Lower lobe of right lung (tissue), 2 donors: ENCODE data around the gene SRC. TPM values are rescaled to one million over a fixed set of nuclear protein-coding genes. Genes with fewer than 3 reads are reported as not detected.
A peak's percentile ranks its signal among the peaks of the same experiment; 100 is the strongest.

Experiments used
- ATAC-seq, 2 donors: fragments of 200-7000 bp; cut with Tn5 transposase; one replicate each; pipeline ENCODE4 v1.9.1; 2020 to 2022; ENCODE audit warnings: mild to moderate bottlenecking in 2 of 2, moderate library complexity in 2 of 2
- DNase-seq: peaks from one replicate; pipeline ENCODE4 v3.0.0-alpha.2; 2020
- H3K27ac ChIP-seq: fragments of 200-600 bp; one replicate; pipeline ENCODE4 v1.8.0; 2022
- H3K27me3 ChIP-seq: fragments of 200-600 bp; one replicate; pipeline ENCODE4 v1.8.0; 2022; ENCODE audit warnings: low read depth
- H3K36me3 ChIP-seq: fragments of 200-600 bp; one replicate; pipeline ENCODE4 v1.8.0; 2022; ENCODE audit warnings: mild to moderate bottlenecking
- H3K4me1 ChIP-seq: fragments of 200-600 bp; one replicate; pipeline ENCODE4 v1.8.0; 2022
- H3K4me3 ChIP-seq: fragments of 200-600 bp; one replicate; pipeline ENCODE4 v1.8.0; 2022; ENCODE audit warnings: mild to moderate bottlenecking
- H3K9me3 ChIP-seq: fragments of 200-600 bp; one replicate; pipeline ENCODE4 v1.8.0; 2022
- CTCF ChIP-seq: fragments of 200-600 bp; IDR thresholded peaks from one replicate; pipeline ENCODE4 v1.8.0; 2022; ENCODE audit warnings: antibody characterized with exemption, mild to moderate bottlenecking
- intact Hi-C: fragments of 100-400 bp; cut with DNase I; formaldehyde crosslinking; loops from one replicate; pipeline ENCODE4 v1.11.0; 2022
- total RNA-seq: library from RNA; stranded (reverse); fragmentation: NEBNext Ultra II Directional; extraction: Animal tissue kit (Norgen Biotek cat#: 25700); gene quantifications from one replicate; pipeline ENCODE4 v1.2.1, GENCODE V29; 2021
- donor health status: DM: no; HTN: yes; CAD: no; lungs with severe emphysema.

SRC gene
- total RNA-seq, 1 donor from 2014 or later: 72.7 TPM

GRCh38 chr20:37299718-37300528 lies 46.0 kb upstream of the SRC start:
- H3K4me1 ChIP-seq: peaks cover 26% of the 10 kb centered on the region
- intact Hi-C loops: no loop called here
- no peaks in the 10 kb centered on the region for H3K9me3 ChIP-seq
- peaks cover 51% of the 10 kb centered on the region for H3K36me3 ChIP-seq
- H3K27me3 ChIP-seq: no peaks in the 10 kb centered on the region
- H3K27ac ChIP-seq: no peak overlapping the region
- no peak for DNase-seq
- no peak for TF ChIP-seq CTCF
- no peak for ATAC-seq
- no peak overlapping the region for H3K4me3 ChIP-seq

- Histone ChIP-seq H3K4me1 (peaks cover 14% of the 10 kb centered on the region), H3K4me3 (no peak overlapping the region), H3K9me3 (no peaks in the 10 kb centered on the region), H3K27me3 (no peaks in the 10 kb centered on the region), H3K36me3 (peaks cover 55% of the 10 kb centered on the region), H3K27ac (no peak overlapping the region)
- no peak for TF ChIP-seq CTCF
- no peak for ATAC-seq
- intact Hi-C loops: no loop called here
- DNase-seq: no peak
Observed at GRCh38 chr20:37301120-37301519, 44.8 kb upstream of the SRC start.

GRCh38 chr20:37301558-37301957 lies 44.4 kb upstream of the SRC start:
- ATAC-seq (peak in 1 of 2 donors; percentile 13), DNase-seq (no peak)
- no peaks in the 10 kb centered on the region for H3K9me3 ChIP-seq
- H3K4me1 ChIP-seq: peaks cover 10% of the 10 kb centered on the region
- H3K27ac ChIP-seq: no peak overlapping the region
- no peak for TF ChIP-seq CTCF
- intact Hi-C loops: no loop called here
- H3K36me3 ChIP-seq: peaks cover 55% of the 10 kb centered on the region
- no peak overlapping the region for H3K4me3 ChIP-seq
- H3K27me3 ChIP-seq: no peaks in the 10 kb centered on the region

- no peak for DNase-seq
- Histone ChIP-seq H3K4me3 (no peak overlapping the region), H3K9me3 (no peaks in the 10 kb centered on the region), H3K27me3 (no peaks in the 10 kb centered on the region), H3K4me1 (no peaks in the 10 kb centered on the region), H3K27ac (no peak overlapping the region), H3K36me3 (peaks cover 65% of the 10 kb centered on the region)
- no peak for TF ChIP-seq CTCF
- intact Hi-C loops: no loop called here
- no peak for ATAC-seq
Observed at GRCh38 chr20:37302981-37303380, 43.0 kb upstream of the SRC start.

GRCh38 chr20:37303637-37304036 lies 42.3 kb upstream of the SRC start:
- peak; percentile 37 to 75 for ATAC-seq
- intact Hi-C loops: no loop called here
- H3K27ac ChIP-seq: no peak overlapping the region

More at GRCh38 chr20:37303637-37304036, 42.3 kb upstream of the SRC start:
- H3K9me3 ChIP-seq: no peaks in the 10 kb centered on the region
- no peaks in the 10 kb centered on the region for H3K27me3 ChIP-seq
- no peak for TF ChIP-seq CTCF
- no peaks in the 10 kb centered on the region for H3K4me1 ChIP-seq
- no peak for DNase-seq
- peaks cover 71% of the 10 kb centered on the region for H3K36me3 ChIP-seq
- no peak overlapping the region for H3K4me3 ChIP-seq
